CD14-positive monocyte (primary cell): Measurements from ENCODE around the gene ERBB4. TPM values are rescaled to one million over a fixed set of nuclear protein-coding genes. Genes with fewer than 3 reads are reported as not detected.

Experiments
- DNase-seq, 3 donors: peaks; one replicate each; pipeline ENCODE4 v3.0.0-alpha.2; 2011 to 2022
- H2AFZ ChIP-seq: 2 replicates; pipeline ENCODE4 v1.6.0; 2012; ENCODE audit warnings: mild to moderate bottlenecking, low read depth, low read length, inconsistent platforms; ENCODE audit not compliant: insufficient read depth, poor library complexity, severe bottlenecking
- H3K27ac ChIP-seq, 2 donors: 1 replicate in 1 of 2; 2 replicates in 1 of 2; pipeline ENCODE4 v1.5.1; 2012 to 2013; ENCODE audit warnings: low read length in 2 of 2, control low read depth in 1 of 2, inconsistent platforms in 1 of 2, low read depth in 1 of 2, mild to moderate bottlenecking in 1 of 2
- H3K27me3 ChIP-seq, 2 donors: one replicate each; pipeline versions ENCODE4 v1.6.0 to v1.6.1; 2011 to 2013; ENCODE audit warnings: low read length in 2 of 2; ENCODE audit not compliant: control insufficient read depth in 2 of 2, insufficient read depth in 2 of 2
- H3K36me3 ChIP-seq, 2 donors: replicated peaks in 1 of 2; 1 replicate in 1 of 2; 2 replicates in 1 of 2; pipeline versions ENCODE4 v1.5.1 to v1.6.1; 2012 to 2013; ENCODE audit warnings: low read length in 2 of 2, control low read depth in 1 of 2, inconsistent platforms in 1 of 2, mild to moderate bottlenecking in 1 of 2; ENCODE audit not compliant: insufficient read depth in 2 of 2, control insufficient read depth in 1 of 2
- H3K4me1 ChIP-seq, 2 donors: 1 replicate in 1 of 2; 2 replicates in 1 of 2; pipeline versions ENCODE4 v1.5.1 to v1.6.1; 2012 to 2013; ENCODE audit warnings: low read length in 2 of 2, control low read depth in 1 of 2, inconsistent platforms in 1 of 2, mild to moderate bottlenecking in 1 of 2, moderate library complexity in 1 of 2; ENCODE audit not compliant: insufficient read depth in 2 of 2, control insufficient read depth in 1 of 2
- H3K4me2 ChIP-seq: replicated peaks from 2 replicates; pipeline ENCODE3; 2012; ENCODE audit warnings: low read length, moderate library complexity, mild to moderate bottlenecking; ENCODE audit not compliant: poor library complexity, severe bottlenecking; ENCODE audit errors: extremely low read depth
- H3K4me3 ChIP-seq, 3 experiments: fragments of 200-600 bp in 1 of 3; sonication (generic) in 1 of 3; replicated peaks in 1 of 3; 1 replicate in 2 of 3; 2 replicates in 1 of 3; pipeline ENCODE4 v1.5.1; 2011 to 2013; ENCODE audit warnings: low read length in 3 of 3, mild to moderate bottlenecking in 3 of 3, control low read depth in 2 of 3, low read depth in 2 of 3, inconsistent platforms in 1 of 3, moderate library complexity in 1 of 3
- H3K79me2 ChIP-seq: 2 replicates; pipeline ENCODE4 v1.6.0; 2012; ENCODE audit warnings: mild to moderate bottlenecking, control low read depth, inconsistent platforms, low read length, moderate library complexity; ENCODE audit not compliant: insufficient read depth
- H3K9ac ChIP-seq: 2 replicates; pipeline ENCODE4 v1.6.0; 2017; ENCODE audit warnings: low read length, mild to moderate bottlenecking; ENCODE audit not compliant: insufficient read depth, poor library complexity, severe bottlenecking
- H3K9me3 ChIP-seq, 2 donors: replicated peaks in 1 of 2; 1 replicate in 1 of 2; 2 replicates in 1 of 2; pipeline versions ENCODE4 v1.5.1 to v1.6.1; 2012 to 2013; ENCODE audit warnings: low read length in 2 of 2, control low read depth in 1 of 2; ENCODE audit not compliant: control insufficient read depth in 1 of 2, insufficient read depth in 1 of 2
- H4K20me1 ChIP-seq: 2 replicates; pipeline ENCODE4 v1.6.0; 2012; ENCODE audit warnings: mild to moderate bottlenecking, low read length, control low read depth, moderate library complexity; ENCODE audit not compliant: insufficient read depth
- H3K27ac Mint-ChIP-seq, 7 donors: one replicate each; pipeline ENCODE4 v1.8.0; 2020; ENCODE audit warnings: mild to moderate bottlenecking in 7 of 7, mixed read lengths in 7 of 7, moderate library complexity in 6 of 7, inconsistent platforms in 2 of 7
- H3K27me3 Mint-ChIP-seq, 3 donors: one replicate each; pipeline ENCODE4 v1.8.0; 2021 to 2022; ENCODE audit warnings: low read depth in 3 of 3, mild to moderate bottlenecking in 3 of 3, mixed read lengths in 3 of 3, moderate library complexity in 3 of 3, inconsistent platforms in 1 of 3
- H3K36me3 Mint-ChIP-seq, 2 donors: one replicate each; pipeline ENCODE4 v1.8.0; 2020; ENCODE audit warnings: mixed read lengths in 2 of 2, inconsistent platforms in 1 of 2, mild to moderate bottlenecking in 1 of 2
- H3K4me1 Mint-ChIP-seq: one replicate; pipeline ENCODE4 v1.8.0; 2020; ENCODE audit warnings: mild to moderate bottlenecking, mixed read lengths
- H3K4me3 Mint-ChIP-seq, 2 donors: one replicate each; pipeline ENCODE4 v1.8.0; 2020; ENCODE audit warnings: mild to moderate bottlenecking in 2 of 2, mixed read lengths in 2 of 2, moderate library complexity in 1 of 2
- H3K9me3 Mint-ChIP-seq, 7 donors: one replicate each; pipeline ENCODE4 v1.8.0; 2020 to 2022; ENCODE audit warnings: mixed read lengths in 7 of 7, mild to moderate bottlenecking in 6 of 7, moderate library complexity in 6 of 7, inconsistent platforms in 2 of 7
- CTCF ChIP-seq: fragments of 200-600 bp; IDR thresholded peaks from one replicate; pipeline ENCODE4 v1.8.0; 2022; ENCODE audit warnings: antibody characterized with exemption, mild to moderate bottlenecking
- WGBS: methylation state at CpG from one replicate; pipeline ENCODE4 v1.1.5; 2013; ENCODE audit warnings: missing lambda C conversion rate; ENCODE audit not compliant: insufficient coverage; 5-methylcytosine and 5-hydroxymethylcytosine counted together
- intact Hi-C, 2 donors: fragments of 100-400 bp; cut with micrococcal nuclease; formaldehyde crosslinking; loops; one replicate each; pipeline versions ENCODE4 v1.15.0 to v1.15.1; 2023
- polyA plus RNA-seq, 3 donors: library from polyadenylated mRNA; depleted of rRNA in 1 of 3; unstranded in 2 of 3; stranded (reverse) in 1 of 3; fragments of 300-500 nt in 2 of 3; fragments of >200 nt in 1 of 3; fragmentation: Illumina TruSeq in 2 of 3; gene quantifications; 1 replicate in 2 of 3; 2 replicates in 1 of 3; pipeline ENCODE4 v1.2.3, GENCODE V29; 2012 to 2021

ERBB4 gene
- polyA plus RNA-seq, 3 donors = not detected

- Histone ChIP-seq H3K4me3 (no peak overlapping the region), H3K4me1 (no peaks in the 10 kb centered on the region), H4K20me1 (no peaks in the 10 kb centered on the region), H2AFZ (no peak overlapping the region), H3K36me3 (no peaks in the 10 kb centered on the region), H3K9me3 (no peaks in the 10 kb centered on the region), H3K27ac (no peak overlapping the region), H3K9ac (no peak overlapping the region), H3K79me2 (no peaks in the 10 kb centered on the region), H3K27me3 (no peaks in the 10 kb centered on the region), H3K4me2 (no peak overlapping the region)
- Mint-ChIP-seq H3K4me3 (no peak overlapping the region), H3K27ac (no peak overlapping the region), H3K36me3 (no peaks in the 10 kb centered on the region), H3K4me1 (no peaks in the 10 kb centered on the region), H3K9me3 (peaks cover 0 to 2% (median 0%) of the 10 kb centered on the region in 7 donors), H3K27me3 (no peaks in the 10 kb centered on the region)
- DNase-seq = no peak
- no peak for TF ChIP-seq CTCF
- intact Hi-C loops = no loop called here
- 83% methylated on average over 1 of the region's 2 CpGs for WGBS
These were observed 195.4 kb downstream of the ERBB4 start for GRCh38 chr2:212343167-212343566.

- Histone ChIP-seq H3K79me2 (no peaks in the 10 kb centered on the region), H4K20me1 (no peaks in the 10 kb centered on the region), H3K36me3 (no peaks in the 10 kb centered on the region), H3K4me3 (no peak overlapping the region), H3K27me3 (no peaks in the 10 kb centered on the region), H3K9ac (no peak overlapping the region), H2AFZ (no peak overlapping the region), H3K4me1 (no peaks in the 10 kb centered on the region), H3K27ac (no peak overlapping the region), H3K4me2 (no peak overlapping the region), H3K9me3 (no peaks in the 10 kb centered on the region)
- intact Hi-C loops = no loop called here
- Mint-ChIP-seq H3K27ac (no peak overlapping the region), H3K36me3 (no peaks in the 10 kb centered on the region), H3K4me3 (no peak overlapping the region), H3K9me3 (no peaks in the 10 kb centered on the region), H3K27me3 (no peaks in the 10 kb centered on the region), H3K4me1 (no peaks in the 10 kb centered on the region)
- WGBS = no CpG with 5 or more reads among the region's 4 CpGs
- DNase-seq = no peak
- TF ChIP-seq CTCF = no peak
These were observed 200.9 kb downstream of the ERBB4 start for GRCh38 chr2:212337486-212338343.
